GM19035 (cell line): ENCODE results near the gene MDFI.

ENCODE experiments used
- ATAC-seq: cut with Tn5 transposase; IDR thresholded peaks from one replicate; pipeline ENCODE4 v1.9.1; 2021; ENCODE audit not compliant: unreplicated experiment

Gene MDFI

GRCh38 chr6:41700463-41701347 lies 62.4 kb downstream of the MDFI start:
- no peak for ATAC-seq

GRCh38 chr6:41702089-41702745 lies 63.9 kb downstream of the MDFI start:
- ATAC-seq, result no peak

- no peak for ATAC-seq
Measured at GRCh38 chr6:41702771-41703494, 64.7 kb downstream of the MDFI start.
